B cell (primary cell): Measurements from ENCODE around the gene ZFP36L1. TPM values are rescaled to one million over a fixed set of nuclear protein-coding genes. Genes with fewer than 3 reads are reported as not detected.

Experiments used
- ATAC-seq: fragments of 200-7000 bp; cut with Tn5 transposase; one replicate; pipeline ENCODE4 v1.10.0; 2021; ENCODE audit warnings: low read depth, mild to moderate bottlenecking, moderate number of reproducible peaks, moderate library complexity
- CTCF ChIA-PET: fragments of 350-600 bp; sonication (Branson Sonifier 250); formaldehyde crosslinking; loops from one replicate; lab custom pipeline; 2021; ENCODE audit warnings: antibody characterized with exemption, inconsistent platforms; lab: Charles Lee
- POLR2A ChIA-PET: fragments of 350-600 bp; sonication (Branson Sonifier 250); formaldehyde crosslinking; loops from one replicate; lab custom pipeline; 2021; ENCODE audit warnings: antibody characterized with exemption; lab: Charles Lee
- DNase-seq: peaks from one replicate; pipeline ENCODE4 v3.0.0; 2013
- H2AFZ ChIP-seq: 2 replicates; pipeline ENCODE4 v1.6.1; 2012; ENCODE audit warnings: mild to moderate bottlenecking, low read depth, low read length; ENCODE audit not compliant: insufficient read depth, poor library complexity, severe bottlenecking
- H3K27ac ChIP-seq, 2 donors: 1 replicate in 1 of 2; 2 replicates in 1 of 2; pipeline ENCODE4 v1.5.1; 2012 to 2013; ENCODE audit warnings: low read length in 2 of 2, mild to moderate bottlenecking in 2 of 2, moderate library complexity in 1 of 2
- H3K27me3 ChIP-seq, 4 experiments: fragments of 200-600 bp in 1 of 4; sonication (generic) in 1 of 4; replicated peaks in 1 of 4; 1 replicate in 2 of 4; 2 replicates in 2 of 4; pipeline versions ENCODE4 v1.6.1 to v1.7.0; 2013 to 2016; ENCODE audit warnings: low read length in 3 of 4, mild to moderate bottlenecking in 2 of 4, mixed read lengths in 1 of 4, moderate library complexity in 1 of 4; ENCODE audit not compliant: insufficient read depth in 4 of 4, control insufficient read depth in 3 of 4; ENCODE audit errors: control extremely low read depth in 1 of 4
- H3K36me3 ChIP-seq, 2 experiments: replicated peaks in 1 of 2; 1 replicate in 1 of 2; 2 replicates in 1 of 2; pipeline versions ENCODE4 v1.6.1 to v1.7.1; 2013; ENCODE audit warnings: low read length in 1 of 2; ENCODE audit not compliant: insufficient read depth in 2 of 2, control insufficient read depth in 1 of 2; ENCODE audit errors: control extremely low read depth in 1 of 2, extremely low read depth in 1 of 2
- H3K4me1 ChIP-seq, 2 donors: fragments of 200-600 bp in 1 of 2; sonication (generic) in 1 of 2; 1 replicate in 1 of 2; 2 replicates in 1 of 2; pipeline versions ENCODE4 v1.5.1 to v1.6.1; 2013 to 2017; ENCODE audit warnings: low read length in 2 of 2; ENCODE audit not compliant: control insufficient read depth in 2 of 2, insufficient read depth in 2 of 2
- H3K4me2 ChIP-seq: replicated peaks from 2 replicates; pipeline ENCODE3; 2012; ENCODE audit warnings: mild to moderate bottlenecking, low read depth, low read length; ENCODE audit not compliant: poor library complexity, severe bottlenecking
- H3K4me3 ChIP-seq, 5 experiments: fragments of 200-600 bp in 1 of 5; sonication (generic) in 1 of 5; 1 replicate in 3 of 5; 2 replicates in 2 of 5; pipeline versions ENCODE4 v1.5.1 to v1.7.0; 2011 to 2016; ENCODE audit warnings: low read length in 4 of 5, mild to moderate bottlenecking in 4 of 5, low read depth in 2 of 5, control low read depth in 1 of 5, moderate library complexity in 1 of 5; ENCODE audit not compliant: insufficient read depth in 1 of 5; ENCODE audit errors: control extremely low read depth in 1 of 5, extremely low read depth in 1 of 5
- H3K79me2 ChIP-seq: fragments of 200-600 bp; sonication (generic); one replicate; pipeline ENCODE4 v1.6.0; 2016; ENCODE audit warnings: low read length; ENCODE audit not compliant: control insufficient read depth, insufficient read depth
- H3K9ac ChIP-seq: fragments of 200-600 bp; sonication (generic); 2 replicates; pipeline ENCODE4 v1.6.1; 2017; ENCODE audit warnings: mild to moderate bottlenecking, low read length, moderate library complexity
- H3K9me3 ChIP-seq, 3 donors: one replicate each; pipeline versions ENCODE4 v1.6.1 to v1.7.1; 2013; ENCODE audit warnings: low read length in 2 of 3; ENCODE audit not compliant: control insufficient read depth in 2 of 3, insufficient read depth in 1 of 3; ENCODE audit errors: control extremely low read depth in 1 of 3
- H4K20me1 ChIP-seq: 2 replicates; pipeline ENCODE4 v1.6.0; 2012; ENCODE audit warnings: mild to moderate bottlenecking, low read length; ENCODE audit not compliant: insufficient read depth, control insufficient read depth, poor library complexity, severe bottlenecking
- H3K27ac Mint-ChIP-seq: one replicate; pipeline ENCODE4 v1.8.0; 2021; ENCODE audit warnings: mixed read lengths
- H3K27me3 Mint-ChIP-seq: one replicate; pipeline ENCODE4 v1.8.0; 2021; ENCODE audit warnings: mixed read lengths
- H3K4me1 Mint-ChIP-seq: one replicate; pipeline ENCODE4 v1.8.0; 2021; ENCODE audit warnings: mixed read lengths
- H3K4me3 Mint-ChIP-seq: one replicate; pipeline ENCODE4 v1.8.0; 2021; ENCODE audit warnings: mixed read lengths
- H3K9me3 Mint-ChIP-seq: one replicate; pipeline ENCODE4 v1.8.0; 2022; ENCODE audit warnings: mixed read lengths; ENCODE audit not compliant: insufficient read depth
- EZH2 ChIP-seq: IDR thresholded peaks from 2 replicates; pipeline ENCODE4 v1.6.1; 2012; ENCODE audit warnings: borderline replicate concordance, low read depth, mild to moderate bottlenecking, moderate library complexity, low read length; ENCODE audit not compliant: insufficient read depth, poor library complexity, severe bottlenecking
- WGBS: methylation state at CpG from one replicate; pipeline ENCODE4 v1.1.5; 2013; ENCODE audit warnings: missing lambda C conversion rate; ENCODE audit not compliant: insufficient coverage; 5-methylcytosine and 5-hydroxymethylcytosine counted together
- intact Hi-C: fragments of 100-400 bp; cut with micrococcal nuclease; formaldehyde crosslinking; loops from one replicate; pipeline ENCODE4 v1.10.0; 2022
- polyA plus RNA-seq: library from polyadenylated mRNA; depleted of rRNA; stranded (reverse); fragments of >200 nt; gene quantifications from 2 replicates; pipeline ENCODE4 v1.2.3, GENCODE V29; 2012
- total RNA-seq, 2 donors: library from RNA; stranded (reverse); fragments of 120-200 nt in 1 of 2; gene quantifications; 1 replicate in 1 of 2; 2 replicates in 1 of 2; pipeline versions ENCODE4 v1.2.3 to v1.2.4, GENCODE V29; 2013 to 2022
- TF ChIP-seq, protein P1 (sequence below): fragments of 200-600 bp; IDR thresholded peaks from one replicate; pipeline ENCODE4 v1.8.0; 2022; ENCODE audit warnings: antibody characterized with exemption, mild to moderate bottlenecking

Gene ZFP36L1
- total and polyA plus RNA-seq, 2 donors (not counting 1 experiment from before 2014, with no cell fraction given) = 572 to 983 TPM

DNA sequence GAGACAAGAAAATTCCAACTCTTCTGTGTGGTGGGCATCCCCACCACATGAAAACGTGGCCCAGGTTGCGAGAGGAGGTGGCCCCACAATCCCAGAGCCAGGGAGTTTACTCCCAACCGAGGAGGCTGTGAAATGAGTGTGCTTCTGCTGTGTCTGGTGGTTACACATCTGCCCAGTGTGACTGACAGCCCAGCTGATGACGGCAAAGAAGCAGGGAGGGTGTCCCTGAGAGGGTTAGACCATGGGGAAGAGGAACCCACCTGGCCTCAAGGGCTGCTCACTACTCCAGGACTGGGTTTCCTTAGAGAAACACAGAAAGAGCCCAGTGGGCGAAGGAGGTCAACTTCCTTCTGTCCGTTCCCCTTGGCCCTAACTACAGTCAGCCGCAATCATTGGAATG lies 24.6 kb downstream of the ZFP36L1 start:
- WGBS = 67% methylated on average over 7 of the region's 7 CpGs
- ChIA-PET CTCF (no interaction called here), POLR2A (no interaction called here)
- Histone ChIP-seq H3K27ac (no peak overlapping the region), H3K9ac (no peak overlapping the region), H3K4me1 (peaks cover 10 to 11% of the 10 kb centered on the region in 2 donors), H3K79me2 (no peaks in the 10 kb centered on the region), H4K20me1 (no peaks in the 10 kb centered on the region), H2AFZ (no peak overlapping the region), H3K36me3 (no peaks in the 10 kb centered on the region), H3K4me2 (no peak overlapping the region), H3K4me3 (no peak overlapping the region), H3K27me3 (no peaks in the 10 kb centered on the region), H3K9me3 (no peaks in the 10 kb centered on the region)
- Mint-ChIP-seq H3K27me3 (no peaks in the 10 kb centered on the region), H3K9me3 (no peaks in the 10 kb centered on the region), H3K4me1 (peaks cover 10% of the 10 kb centered on the region), H3K27ac (no peak overlapping the region), H3K4me3 (no peak overlapping the region)
- DNase-seq (no peak), ATAC-seq (no peak)
- intact Hi-C loops = no loop called here
- no peak for TF ChIP-seq EZH2
- TF ChIP-seq, protein P1, sequence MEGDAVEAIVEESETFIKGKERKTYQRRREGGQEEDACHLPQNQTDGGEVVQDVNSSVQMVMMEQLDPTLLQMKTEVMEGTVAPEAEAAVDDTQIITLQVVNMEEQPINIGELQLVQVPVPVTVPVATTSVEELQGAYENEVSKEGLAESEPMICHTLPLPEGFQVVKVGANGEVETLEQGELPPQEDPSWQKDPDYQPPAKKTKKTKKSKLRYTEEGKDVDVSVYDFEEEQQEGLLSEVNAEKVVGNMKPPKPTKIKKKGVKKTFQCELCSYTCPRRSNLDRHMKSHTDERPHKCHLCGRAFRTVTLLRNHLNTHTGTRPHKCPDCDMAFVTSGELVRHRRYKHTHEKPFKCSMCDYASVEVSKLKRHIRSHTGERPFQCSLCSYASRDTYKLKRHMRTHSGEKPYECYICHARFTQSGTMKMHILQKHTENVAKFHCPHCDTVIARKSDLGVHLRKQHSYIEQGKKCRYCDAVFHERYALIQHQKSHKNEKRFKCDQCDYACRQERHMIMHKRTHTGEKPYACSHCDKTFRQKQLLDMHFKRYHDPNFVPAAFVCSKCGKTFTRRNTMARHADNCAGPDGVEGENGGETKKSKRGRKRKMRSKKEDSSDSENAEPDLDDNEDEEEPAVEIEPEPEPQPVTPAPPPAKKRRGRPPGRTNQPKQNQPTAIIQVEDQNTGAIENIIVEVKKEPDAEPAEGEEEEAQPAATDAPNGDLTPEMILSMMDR = no peak

DNA sequence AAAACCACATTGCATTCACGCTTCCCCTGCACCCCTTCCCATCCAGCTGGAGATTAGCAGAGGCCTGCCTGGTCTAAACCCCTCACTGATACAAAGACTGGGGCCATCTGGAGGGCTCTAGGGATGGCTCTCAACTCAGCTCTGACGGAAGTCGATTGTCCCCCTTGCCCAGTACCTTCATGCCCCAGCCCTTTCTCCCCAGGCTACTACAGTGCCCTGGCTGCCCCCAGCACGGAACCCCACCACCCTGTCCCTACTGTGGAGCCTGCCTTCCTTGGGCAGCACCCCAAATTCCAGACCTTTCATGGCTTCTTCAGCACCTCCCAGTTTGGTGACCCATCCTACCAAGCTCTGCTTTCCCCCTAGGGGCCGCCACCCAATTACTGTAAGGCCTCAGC lies 25.6 kb downstream of the ZFP36L1 start:
- Histone ChIP-seq H3K4me1 (peaks cover 9 to 11% of the 10 kb centered on the region in 2 donors), H3K4me3 (no peak overlapping the region), H3K9ac (no peak overlapping the region), H4K20me1 (no peaks in the 10 kb centered on the region), H2AFZ (no peak overlapping the region), H3K27me3 (no peaks in the 10 kb centered on the region), H3K9me3 (no peaks in the 10 kb centered on the region), H3K4me2 (no peak overlapping the region), H3K27ac (no peak overlapping the region), H3K36me3 (no peaks in the 10 kb centered on the region), H3K79me2 (no peaks in the 10 kb centered on the region)
- ATAC-seq (no peak), DNase-seq (no peak)
- ChIA-PET POLR2A (no interaction called here), CTCF (no interaction called here)
- Mint-ChIP-seq H3K4me3 (no peak overlapping the region), H3K27me3 (no peaks in the 10 kb centered on the region), H3K4me1 (peaks cover 8% of the 10 kb centered on the region), H3K9me3 (no peaks in the 10 kb centered on the region), H3K27ac (no peak overlapping the region)
- 93% methylated on average over 4 of the region's 5 CpGs for WGBS
- TF ChIP-seq, protein P1 = no peak
- TF ChIP-seq EZH2 = no peak
- intact Hi-C loops = no loop called here
